DMS53 treated with DMSO at 0.1 percent for 48 hours (cell line): ENCODE data around the gene MTARC2.

Source experiments
- DNase-seq: peaks from one replicate; lab custom pipeline; 2025; ENCODE audit not compliant: unreplicated experiment; lab: John Stamatoyannopoulos, UW

Gene MTARC2

GRCh38 chr1:220826729-220827128, 78.6 kb downstream of the MTARC2 start:
- DNase-seq = no peak

GRCh38 chr1:220827445-220828178, 79.5 kb downstream of the MTARC2 start:
- no peak for DNase-seq

DNA sequence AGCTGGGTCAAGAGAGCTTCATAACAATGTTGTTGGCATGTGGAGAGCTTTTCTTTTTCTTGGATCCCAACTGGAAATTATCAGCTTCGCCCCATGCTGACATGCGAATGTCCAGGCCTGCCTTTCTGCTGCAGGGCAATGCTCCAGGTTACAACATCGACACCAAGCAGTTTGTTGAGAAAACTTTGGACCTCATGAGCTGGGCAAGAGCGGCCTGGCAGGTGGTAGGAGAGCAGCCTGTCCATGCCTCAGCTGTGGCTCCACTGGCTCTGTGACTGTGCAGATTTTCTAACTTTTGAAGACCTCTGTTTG, 80.0 kb downstream of the MTARC2 start:
- no peak for DNase-seq

GRCh38 chr1:220828950-220829586, 80.9 kb downstream of the MTARC2 start:
- no peak for DNase-seq

DNA sequence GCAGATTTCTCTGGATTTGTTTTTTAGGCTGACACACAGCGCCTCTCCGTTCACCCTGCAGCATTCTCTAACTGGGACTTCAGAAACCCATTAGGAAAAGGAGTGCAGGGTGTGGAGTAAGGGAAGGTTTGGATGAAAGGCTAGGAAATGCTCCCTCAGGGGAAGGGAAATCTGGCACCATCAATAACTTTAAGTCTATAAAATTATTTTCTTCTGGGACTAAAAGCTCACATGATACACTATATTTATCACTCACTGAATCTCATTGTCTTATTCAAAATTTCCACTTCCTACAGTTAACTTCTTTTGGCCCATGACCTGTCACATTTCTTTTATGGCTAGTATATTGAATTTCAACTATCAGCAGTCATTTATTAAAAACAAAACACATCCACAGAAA, 85.3 kb downstream of the MTARC2 start:
- no peak for DNase-seq
